Heart left ventricle (tissue), 16 donors: Measurements from ENCODE around the gene STAC. TPM values are rescaled to one million over a fixed set of nuclear protein-coding genes. Genes with fewer than 3 reads are reported as not detected.

Experiments used
- ATAC-seq, 4 donors: fragments of 200-7000 bp; cut with Tn5 transposase; one replicate each; pipeline ENCODE4 v1.9.1; 2020 to 2022; ENCODE audit warnings: moderate library complexity in 4 of 4, mild to moderate bottlenecking in 3 of 4, moderate number of reproducible peaks in 1 of 4
- DNase-seq, 5 donors: peaks; one replicate each; pipeline ENCODE4 v3.0.0-alpha.2; 2020
- H3K27ac ChIP-seq, 12 donors: fragments of 200-600 bp; sonication (generic) in 4 of 12; one replicate each; pipeline versions ENCODE4 v1.5.0 to v1.8.0; 2016 to 2022; ENCODE audit warnings: mild to moderate bottlenecking in 2 of 12
- H3K27me3 ChIP-seq, 9 donors: fragments of 200-600 bp; sonication (generic) in 2 of 9; one replicate each; pipeline versions ENCODE4 v1.5.1 to v1.8.0; 2016 to 2022; ENCODE audit warnings: mild to moderate bottlenecking in 3 of 9
- H3K36me3 ChIP-seq, 9 donors: fragments of 200-600 bp; sonication (generic) in 2 of 9; one replicate each; pipeline versions ENCODE4 v1.5.0 to v1.8.0; 2018 to 2022; ENCODE audit warnings: mild to moderate bottlenecking in 2 of 9
- H3K4me1 ChIP-seq, 12 donors: fragments of 200-600 bp; sonication (generic) in 4 of 12; one replicate each; pipeline versions ENCODE4 v1.5.0 to v1.8.0; 2016 to 2022; ENCODE audit warnings: mild to moderate bottlenecking in 3 of 12
- H3K4me3 ChIP-seq, 12 donors: fragments of 200-600 bp; sonication (generic) in 4 of 12; one replicate each; pipeline versions ENCODE4 v1.5.0 to v1.8.0; 2017 to 2022; ENCODE audit warnings: mild to moderate bottlenecking in 9 of 12, moderate library complexity in 4 of 12
- H3K9me3 ChIP-seq, 12 donors: fragments of 200-600 bp; sonication (generic) in 4 of 12; one replicate each; pipeline versions ENCODE4 v1.5.0 to v1.8.0; 2016 to 2022; ENCODE audit warnings: mild to moderate bottlenecking in 1 of 12
- CTCF ChIP-seq, 12 donors: fragments of 200-600 bp; sonication (generic) in 4 of 12; IDR thresholded peaks; one replicate each; pipeline versions ENCODE4 v1.5.0 to v1.8.0; 2018 to 2022; ENCODE audit warnings: antibody characterized with exemption in 12 of 12, mild to moderate bottlenecking in 5 of 12
- POLR2A ChIP-seq, 2 donors: fragments of 450-650 bp; IDR thresholded peaks; one replicate each; pipeline ENCODE4 v1.6.1; 2017; ENCODE audit warnings: antibody characterized with exemption in 2 of 2, mild to moderate bottlenecking in 2 of 2, moderate library complexity in 2 of 2
- WGBS, 4 donors: extraction: QIAGEN DNeasy Blood & Tissue Kit in 2 of 4; methylation state at CpG; one replicate each; pipeline versions ENCODE4 v1.1.5 to v1.1.7; 2013 to 2018; 5-methylcytosine and 5-hydroxymethylcytosine counted together
- intact Hi-C, 10 donors: fragments of 100-400 bp; cut with DNase I; formaldehyde crosslinking; loops; one replicate each; pipeline versions ENCODE4 v1.11.1 to v1.14.2; 2022
- polyA plus RNA-seq, 2 donors: library from polyadenylated mRNA; stranded (reverse); fragments of 200-250 nt; gene quantifications; one replicate each; pipeline ENCODE4 v1.2.3, GENCODE V29; 2013
- total RNA-seq, 9 donors: library from RNA; depleted of rRNA in 2 of 9; stranded (reverse); fragments of >200 nt in 2 of 9; fragmentation: NEBNext Ultra II Directional in 3 of 9; extraction: Animal tissue kit (Norgen Biotek cat#: 25700) in 3 of 9; gene quantifications; one replicate each; pipeline versions ENCODE4 v1.1.0 to v1.2.4, GENCODE V29; 2016 to 2023
- donor health status: ischemic (EF 13 %, LVEDD 7.1; RV severe dilation, severe dysfunction).
- donor health status: healthy with polysubstance abuse.
- donor health status: DM: no; HTN: yes; CAD: no.
- donor health status: DM: no; HTN: no; CAD: no.
- donor health status: ischemic (EF 25% LVEDD 6.9; RV normal size, moderate dysfunction).
- donor health status: ischemic (EF 25% LVEDD 5.7; RV mildly dilated, moderate dysfunction).
- donor health status: healthy.
- donor health status: DM: yes; HTN: yes; CAD: no.
- donor health status: ischemic (EF 35%, LVEDD 5.7; RV mildly dilated, moderate dysfunction).
- donor health status: nonischemic (EF 11% LVEDD 7.7; RV severe dilation, severe dysfunction).
- donor health status: DM: yes; HTN: yes; CAD: no.
- donor health status: PGD.
- donor health status: ischemic (EF 29% LVEDD 5.4; RV normal size, mild dysfunction).
- donor health status: nonischemic (EF 23%, LVEDD 6.1; RV moderate dilation, normal function).

The STAC gene
- total and polyA plus RNA-seq, 11 donors, result 0.11 to 1.3 (median 0.44) TPM; not detected in 1

GRCh38 chr3:36399933-36400332 is 19.6 kb downstream of the STAC start:
- Histone ChIP-seq H3K36me3 (no peaks in the 10 kb centered on the region), H3K4me3 (no peak overlapping the region), H3K27ac (no peak overlapping the region), H3K4me1 (no peaks in the 10 kb centered on the region), H3K9me3 (no peaks in the 10 kb centered on the region), H3K27me3 (no peaks in the 10 kb centered on the region)
- WGBS, 4 donors, result 84 to 87% (median 85%) methylated on average over 5 of the region's 5 CpGs
- no peak for DNase-seq
- no peak for ATAC-seq
- TF ChIP-seq CTCF (IDR thresholded peaks at IDR 0.05), result no peak
- intact Hi-C loops, result no loop called here

- TF ChIP-seq POLR2A (IDR thresholded peaks at IDR 0.05), result no peak
- no peak for TF ChIP-seq CTCF (IDR thresholded peaks at IDR 0.05)
- DNase-seq (no peak), ATAC-seq (no peak)
- Histone ChIP-seq H3K27ac (no peak overlapping the region), H3K4me1 (no peaks in the 10 kb centered on the region), H3K36me3 (no peaks in the 10 kb centered on the region), H3K27me3 (no peaks in the 10 kb centered on the region), H3K4me3 (no peak overlapping the region), H3K9me3 (no peaks in the 10 kb centered on the region)
- intact Hi-C loops, result no loop called here
- WGBS, 4 donors, result 89 to 92% (median 90%) methylated on average over 1 of the region's 1 CpG
Observed at GRCh38 chr3:36401056-36401455, 20.8 kb downstream of the STAC start.

GRCh38 chr3:36403661-36404060 is 23.4 kb downstream of the STAC start:
- TF ChIP-seq CTCF (IDR thresholded peaks at IDR 0.05), result no peak
- TF ChIP-seq POLR2A (IDR thresholded peaks at IDR 0.05), result no peak
- intact Hi-C loops, result no loop called here
- no peaks in the 10 kb centered on the region for H3K4me1 ChIP-seq
- no peak for DNase-seq
- no peak for ATAC-seq
- no peaks in the 10 kb centered on the region for H3K27me3 ChIP-seq
- no peak overlapping the region for H3K27ac ChIP-seq
- H3K4me3 ChIP-seq, result no peak overlapping the region
- no peaks in the 10 kb centered on the region for H3K36me3 ChIP-seq
- H3K9me3 ChIP-seq, result no peaks in the 10 kb centered on the region

GRCh38 chr3:36405190-36405589 is 24.9 kb downstream of the STAC start:
- Histone ChIP-seq H3K4me3 (no peak overlapping the region), H3K27ac (no peak overlapping the region), H3K9me3 (no peaks in the 10 kb centered on the region), H3K36me3 (no peaks in the 10 kb centered on the region), H3K27me3 (no peaks in the 10 kb centered on the region), H3K4me1 (no peaks in the 10 kb centered on the region)
- ATAC-seq (no peak), DNase-seq (no peak)
- intact Hi-C loops, result no loop called here
- 90 to 94% (median 93%) methylated on average over 4 of the region's 4 CpGs for WGBS, 4 donors
- no peak for TF ChIP-seq POLR2A (IDR thresholded peaks at IDR 0.05)
- TF ChIP-seq CTCF (IDR thresholded peaks at IDR 0.05), result no peak
